Retina (tissue), 1 donor: ENCODE measurements around the gene TOR4A.

Experiments
- DNase-seq: peaks from one replicate; pipeline ENCODE4 v3.0.0-alpha.2; 2016

Gene TOR4A

DNA sequence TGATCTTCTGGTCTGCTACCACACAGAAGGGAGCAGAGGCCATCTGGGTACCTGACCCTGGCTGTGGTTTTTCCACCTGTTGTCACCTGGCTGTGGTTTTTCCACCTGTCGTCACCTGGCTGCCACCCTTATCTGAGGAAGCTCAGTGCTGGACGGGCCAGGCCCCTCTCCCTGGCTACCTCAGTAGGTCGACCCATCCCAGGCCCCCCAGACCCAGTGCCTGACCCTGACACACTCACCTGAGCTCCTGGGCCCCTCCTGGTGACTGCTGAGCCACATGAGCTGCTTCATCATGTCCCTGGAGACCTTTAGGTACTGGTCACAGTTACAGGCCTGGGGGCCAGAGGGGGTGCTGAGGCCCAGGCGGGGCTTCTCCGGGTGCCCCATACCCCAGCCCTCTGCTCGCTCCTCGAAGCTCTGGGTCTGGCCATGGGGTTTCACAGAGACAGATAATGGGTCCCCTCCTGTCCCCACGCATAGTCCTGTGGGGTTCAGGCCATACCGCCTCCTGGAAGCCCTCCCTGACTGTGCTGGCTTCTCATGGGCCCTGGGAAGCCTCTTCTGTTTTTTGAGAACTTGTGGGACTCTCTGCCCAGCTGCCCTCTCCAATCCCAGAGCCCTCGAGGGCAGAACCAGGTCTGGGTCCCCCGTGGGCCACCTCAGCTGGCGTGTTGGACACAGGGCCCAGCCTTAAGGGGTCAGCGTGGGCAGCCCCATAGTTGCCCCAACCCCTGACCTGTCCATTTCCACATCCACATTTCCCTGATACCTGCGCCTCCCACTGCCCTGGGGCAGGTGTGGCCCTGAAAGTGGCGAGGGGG is 32.1 kb downstream of the TOR4A start:
- no peak for DNase-seq

DNA sequence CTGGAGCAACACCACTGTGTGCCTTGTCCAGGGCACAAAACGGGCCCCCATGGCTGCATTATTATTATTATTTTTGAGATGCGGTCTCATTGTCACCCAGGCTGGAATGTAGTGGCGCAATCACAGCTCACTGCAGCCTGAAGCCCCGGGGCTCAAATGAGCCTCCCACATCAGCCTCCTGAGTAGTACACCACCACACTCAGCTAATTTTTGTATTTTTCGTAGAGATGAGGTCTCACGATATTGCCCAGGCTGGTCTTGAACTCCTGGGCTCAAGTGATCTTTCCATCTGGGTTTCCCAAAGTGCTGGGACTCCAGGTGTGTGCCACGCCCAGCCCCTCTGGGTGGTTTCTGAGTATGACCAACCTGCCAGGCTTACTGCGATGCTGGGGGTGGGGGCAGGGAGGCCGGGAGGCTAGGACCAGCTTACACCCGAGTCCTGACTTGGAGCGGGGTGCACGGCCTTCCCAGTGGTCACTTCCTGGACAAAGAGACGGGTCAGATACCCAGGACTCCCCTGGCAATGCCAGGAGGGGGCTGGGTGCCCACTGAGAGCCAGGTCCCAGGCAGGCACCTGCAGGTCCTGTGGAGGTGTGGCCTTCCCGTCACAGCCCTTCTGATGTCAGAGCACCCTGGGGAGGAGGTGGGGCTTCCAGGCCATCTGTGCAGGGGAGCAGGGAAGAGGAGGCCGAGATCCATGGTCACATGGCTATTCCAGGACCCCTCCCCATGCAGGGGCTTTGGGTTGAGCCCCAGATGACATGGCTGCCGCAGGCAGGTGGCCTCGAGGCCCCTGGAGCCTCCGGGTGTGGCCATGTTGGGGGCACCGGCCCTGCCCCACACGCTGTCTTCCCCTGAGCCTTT is 32.9 kb downstream of the TOR4A start:
- DNase-seq: peak; percentile 28

DNA sequence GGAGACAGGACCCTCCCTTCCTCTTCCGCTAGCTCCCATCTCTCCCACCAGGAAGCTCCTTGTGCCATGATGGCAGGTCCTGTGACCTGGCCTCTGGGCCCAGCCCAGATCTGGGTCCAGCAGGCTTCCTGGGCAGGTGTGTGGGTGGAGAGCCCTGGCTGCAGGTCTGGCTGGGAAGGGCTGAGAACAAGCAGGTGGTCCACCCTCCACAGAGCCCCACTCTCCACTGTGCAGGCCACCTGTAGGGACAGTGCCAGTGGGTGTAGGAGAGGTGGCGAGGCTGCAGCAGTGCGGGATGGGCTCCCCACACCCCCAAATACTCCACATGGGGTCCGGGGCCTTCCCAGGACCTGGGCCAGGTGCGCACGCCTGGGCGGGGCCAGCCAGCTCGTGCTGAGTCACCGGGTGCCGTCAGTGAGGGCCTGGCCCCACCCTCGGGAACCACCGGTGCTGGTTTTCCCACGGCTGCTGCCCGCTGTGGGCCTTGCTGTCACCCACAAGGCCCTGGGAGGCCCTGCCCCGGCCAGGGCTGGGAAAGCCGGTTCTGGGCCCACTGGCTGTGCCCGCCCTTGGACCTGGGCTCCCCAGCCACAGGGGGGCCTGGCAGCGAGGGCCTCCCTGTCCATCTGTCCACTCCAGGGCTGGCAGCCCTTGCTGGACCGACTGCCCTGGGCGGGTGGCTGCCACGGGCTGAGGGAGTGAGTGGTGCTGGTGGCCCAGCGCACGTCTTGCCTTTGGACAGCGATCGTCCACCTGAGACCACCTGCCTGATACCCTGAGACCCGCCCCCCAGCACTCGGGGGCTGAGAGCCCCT is 33.9 kb downstream of the TOR4A start:
- DNase-seq: peak; percentile 14

DNA sequence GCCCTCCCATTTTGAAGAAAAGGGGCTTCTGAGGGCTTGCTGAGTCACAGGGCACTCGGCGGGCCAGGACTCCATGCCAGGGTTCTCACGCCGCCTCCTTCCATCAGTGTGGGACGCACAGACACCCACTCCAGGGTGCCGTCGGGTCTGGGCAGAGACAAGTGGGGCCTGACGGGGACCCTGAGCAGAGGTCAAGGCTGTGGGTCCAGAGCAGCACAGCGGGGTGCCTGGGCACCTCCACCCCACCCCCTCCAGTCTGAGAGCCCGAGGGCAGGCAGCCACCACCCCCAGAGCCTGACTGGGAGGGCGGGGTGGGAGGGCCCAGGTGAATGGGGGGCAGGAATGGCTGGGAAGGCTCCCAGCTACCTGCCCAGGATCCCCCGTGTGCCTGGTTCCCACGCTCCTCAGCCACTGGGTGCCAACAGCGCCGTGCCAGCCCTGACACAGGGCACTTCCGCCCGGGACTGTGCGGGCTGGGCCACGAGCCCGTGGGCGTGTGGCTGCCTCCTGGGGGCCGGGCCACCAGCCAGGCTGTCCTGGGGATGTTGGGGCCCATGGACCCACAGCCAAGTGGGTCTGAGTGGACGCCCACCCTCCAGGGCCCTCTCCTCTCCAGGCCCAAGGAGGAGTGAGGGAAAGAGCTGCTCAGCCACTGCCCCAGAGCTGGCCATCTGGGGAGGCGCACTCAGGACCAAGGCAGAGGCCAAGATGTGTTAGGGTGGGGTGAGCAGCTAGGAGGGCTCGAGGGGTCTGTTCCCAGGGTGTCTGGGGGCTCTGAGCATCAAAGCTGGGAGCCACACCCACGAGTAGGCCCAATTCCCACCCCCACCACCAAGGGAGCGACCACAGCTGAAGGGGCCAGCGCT is 34.7 kb downstream of the TOR4A start:
- DNase-seq: no peak

DNA sequence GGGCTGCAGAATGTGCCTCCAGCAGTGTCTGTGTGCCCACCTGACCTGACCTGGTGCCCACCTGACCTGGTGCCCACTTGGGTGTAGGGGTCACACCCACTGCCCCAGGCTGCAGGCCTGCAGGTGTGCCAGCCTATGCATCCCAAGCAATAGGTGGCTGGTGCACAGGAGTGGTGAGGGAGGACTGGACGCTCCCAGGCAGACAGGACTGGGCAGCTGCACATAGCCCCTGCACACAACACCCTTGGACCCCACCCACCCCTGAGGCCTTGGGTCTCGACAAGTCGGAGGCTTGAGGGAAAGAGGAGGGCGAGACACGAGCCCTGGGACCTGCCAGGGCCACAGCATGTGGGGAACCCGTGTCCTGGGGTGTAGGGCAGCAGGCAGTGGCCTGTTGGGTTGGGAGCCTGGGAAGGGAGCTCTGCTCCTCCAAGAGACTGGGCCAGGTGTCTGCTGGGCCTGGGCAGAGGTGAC is 35.4 kb downstream of the TOR4A start:
- no peak for DNase-seq

DNA sequence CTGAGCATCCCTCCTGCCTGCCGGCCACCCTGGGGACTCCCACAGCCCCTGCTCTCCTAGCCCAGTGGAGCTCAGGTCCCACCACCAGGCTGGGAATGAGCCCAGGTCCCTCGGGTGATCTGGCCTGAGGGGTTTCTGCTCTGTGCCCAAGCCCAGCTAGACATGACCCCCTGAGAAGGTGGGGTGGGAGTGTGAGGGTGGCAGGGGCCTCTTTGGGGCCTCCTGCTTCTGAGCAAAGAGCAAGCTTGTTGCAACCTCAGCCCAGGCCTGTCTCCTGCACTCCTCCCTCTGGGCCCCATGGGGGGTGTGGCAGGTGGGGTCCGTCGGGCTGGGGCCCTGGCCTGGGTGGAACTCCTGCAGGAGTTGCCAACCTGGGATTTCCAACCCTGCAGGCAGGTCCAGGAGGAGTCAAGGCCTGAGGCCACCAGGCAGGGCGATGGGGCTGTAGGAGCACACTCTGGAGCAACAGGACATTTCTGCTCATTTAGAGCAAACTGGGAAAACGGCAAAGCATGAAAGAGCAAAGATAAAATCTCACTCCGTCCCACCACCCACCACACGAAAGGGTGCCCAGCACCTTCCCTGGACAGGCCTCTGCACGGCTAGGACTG is 35.9 kb downstream of the TOR4A start:
- peak; percentile 35 for DNase-seq

DNA sequence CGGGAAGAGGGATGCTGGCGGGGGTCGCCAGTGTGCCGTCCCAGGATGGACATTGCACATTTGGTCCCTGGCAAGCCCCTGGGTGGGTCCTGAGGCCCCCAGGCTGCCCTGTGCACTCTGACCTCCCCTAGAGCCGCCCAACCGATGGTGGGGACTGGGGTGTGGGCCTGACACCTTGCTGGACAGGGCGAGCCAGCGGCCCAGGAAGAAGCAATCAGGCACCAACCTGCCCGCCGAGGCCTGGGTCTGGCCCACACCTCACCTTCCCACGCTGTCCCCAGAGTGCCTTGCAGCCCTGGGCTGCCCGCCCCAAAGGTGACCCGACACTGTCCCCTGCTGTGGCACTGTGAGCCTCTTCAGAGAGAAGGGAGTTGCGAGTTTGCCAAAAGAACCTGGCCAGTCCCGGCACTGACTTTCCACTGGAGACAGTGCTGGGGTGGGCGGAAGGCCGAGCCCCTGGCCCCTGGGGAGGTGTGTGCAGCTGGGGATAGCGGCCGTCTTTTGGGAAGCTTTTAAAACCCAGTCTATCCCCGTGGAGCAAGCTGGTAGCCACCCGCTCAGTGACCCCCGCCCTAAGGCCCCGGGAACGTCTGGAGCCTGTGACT is 36.5 kb downstream of the TOR4A start:
- DNase-seq: peak; percentile 46

DNA sequence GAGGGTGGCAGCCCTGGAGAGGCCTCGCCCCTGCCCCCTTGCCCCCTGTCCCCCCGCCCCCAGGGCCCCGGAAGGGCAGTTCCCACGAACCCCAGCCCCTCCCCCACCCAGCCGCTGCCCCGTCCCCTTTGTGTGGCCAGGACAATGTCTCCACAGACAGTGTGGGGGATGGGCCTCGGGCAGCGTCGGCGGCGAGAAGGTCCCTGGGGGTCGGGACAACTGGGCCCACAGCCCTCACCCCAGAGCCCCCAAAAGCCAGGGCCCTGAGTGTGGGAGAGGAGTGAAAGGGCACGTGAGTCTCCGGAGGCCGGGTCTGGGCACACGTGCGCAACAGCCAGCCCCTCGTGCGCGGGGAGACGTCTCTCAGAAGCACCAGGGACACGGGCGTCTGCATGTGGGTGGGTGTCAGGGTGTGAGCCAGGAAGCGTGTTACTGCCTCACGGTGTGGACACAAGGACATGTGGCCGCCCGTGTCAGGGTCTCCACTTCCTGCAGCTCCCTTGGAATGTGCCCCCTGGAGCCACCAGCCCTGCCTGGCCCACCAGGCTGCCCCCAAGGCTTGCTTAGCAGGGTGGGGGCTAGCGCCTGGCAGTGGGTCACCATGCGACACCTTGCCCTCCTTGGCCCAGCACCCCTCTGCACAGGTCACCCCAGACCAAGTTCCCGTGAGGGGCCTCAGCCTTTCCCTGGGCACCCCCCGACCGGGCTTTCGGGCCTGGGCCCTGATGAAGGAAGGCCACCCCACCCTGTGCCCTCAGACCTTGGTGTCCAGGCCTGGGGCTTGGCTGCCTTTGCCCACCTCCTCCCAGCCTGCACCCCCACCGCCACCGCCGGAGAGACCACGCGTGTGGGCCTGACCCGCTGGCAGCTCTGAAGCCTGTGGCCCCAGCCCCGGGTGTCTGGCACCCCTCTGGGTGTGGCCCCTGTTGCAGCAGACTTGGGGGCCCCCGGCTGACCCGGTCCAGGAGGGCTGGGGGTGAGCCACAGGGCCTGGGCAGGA is 37.3 kb downstream of the TOR4A start:
- peak; percentile 77 for DNase-seq

DNA sequence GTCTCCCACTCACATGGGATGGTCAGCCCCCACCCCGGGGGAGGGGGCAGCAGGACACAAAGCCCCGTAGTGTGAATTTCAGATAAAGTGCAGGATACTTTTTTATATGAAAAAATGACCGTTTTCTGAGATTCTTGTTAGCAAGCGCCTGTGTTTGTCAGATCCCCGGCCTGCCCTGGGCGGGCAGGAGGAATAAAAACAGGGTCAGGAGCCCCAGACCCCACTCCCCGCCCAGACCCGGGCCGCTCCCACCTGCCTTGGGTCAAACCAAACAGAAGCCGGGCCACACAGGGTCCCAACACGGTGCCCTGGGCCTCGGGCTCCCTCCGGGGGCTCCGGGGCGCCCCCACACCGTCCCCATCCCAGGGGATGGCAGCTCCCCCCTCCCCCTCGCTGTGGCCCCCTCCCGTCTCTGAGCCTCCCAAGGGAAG is 38.1 kb downstream of the TOR4A start:
- peak; percentile 55 for DNase-seq

DNA sequence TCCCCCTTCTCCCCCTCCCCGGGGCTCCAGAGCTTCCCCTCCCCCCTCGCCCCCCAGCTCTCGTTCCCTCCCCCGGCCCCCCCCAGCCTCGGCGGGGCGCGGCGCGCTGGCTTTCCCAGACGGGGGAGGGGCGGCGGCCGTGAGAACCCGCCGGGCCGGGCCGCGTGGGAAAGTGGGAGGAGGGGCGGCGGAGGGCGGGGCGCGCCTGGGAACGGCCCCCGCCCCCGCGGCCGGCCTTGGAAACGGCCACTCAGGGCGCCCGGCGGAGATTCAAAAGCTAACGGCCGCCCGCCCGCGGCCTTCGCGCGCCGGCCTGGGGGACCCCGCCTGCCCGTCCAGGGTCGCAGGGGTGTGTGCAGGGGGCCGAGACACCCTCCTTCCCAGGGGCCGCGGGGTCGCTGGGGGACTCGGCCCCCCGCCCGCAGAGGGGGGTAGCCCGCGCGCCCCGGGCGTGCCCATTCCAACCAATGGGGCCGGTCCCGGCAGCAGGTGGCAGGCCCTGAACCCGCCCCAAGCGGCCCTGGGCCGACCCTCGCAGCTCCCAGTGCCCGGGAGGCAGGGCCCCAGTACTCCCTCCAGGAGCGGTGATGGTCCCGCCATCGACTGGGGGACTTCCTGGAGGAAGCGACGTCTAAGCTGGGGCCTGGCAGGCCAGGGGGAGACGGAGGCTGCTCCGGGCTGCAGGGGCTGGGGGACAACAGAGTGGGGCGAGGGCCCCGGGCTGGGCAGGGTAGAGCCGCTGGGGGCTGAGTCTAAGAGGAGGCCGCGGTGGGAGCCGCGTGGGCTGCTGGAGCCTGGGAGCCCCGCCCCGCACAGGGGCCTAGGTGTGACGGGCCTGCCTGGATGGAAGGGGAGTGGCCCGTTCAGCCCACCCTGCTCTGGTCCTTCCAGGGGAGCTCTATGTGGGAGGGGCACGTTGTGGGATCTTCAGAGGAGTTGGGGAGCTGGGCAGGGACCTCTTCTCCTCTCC is 38.8 kb downstream of the TOR4A start:
- DNase-seq: peak; percentile 82

DNA sequence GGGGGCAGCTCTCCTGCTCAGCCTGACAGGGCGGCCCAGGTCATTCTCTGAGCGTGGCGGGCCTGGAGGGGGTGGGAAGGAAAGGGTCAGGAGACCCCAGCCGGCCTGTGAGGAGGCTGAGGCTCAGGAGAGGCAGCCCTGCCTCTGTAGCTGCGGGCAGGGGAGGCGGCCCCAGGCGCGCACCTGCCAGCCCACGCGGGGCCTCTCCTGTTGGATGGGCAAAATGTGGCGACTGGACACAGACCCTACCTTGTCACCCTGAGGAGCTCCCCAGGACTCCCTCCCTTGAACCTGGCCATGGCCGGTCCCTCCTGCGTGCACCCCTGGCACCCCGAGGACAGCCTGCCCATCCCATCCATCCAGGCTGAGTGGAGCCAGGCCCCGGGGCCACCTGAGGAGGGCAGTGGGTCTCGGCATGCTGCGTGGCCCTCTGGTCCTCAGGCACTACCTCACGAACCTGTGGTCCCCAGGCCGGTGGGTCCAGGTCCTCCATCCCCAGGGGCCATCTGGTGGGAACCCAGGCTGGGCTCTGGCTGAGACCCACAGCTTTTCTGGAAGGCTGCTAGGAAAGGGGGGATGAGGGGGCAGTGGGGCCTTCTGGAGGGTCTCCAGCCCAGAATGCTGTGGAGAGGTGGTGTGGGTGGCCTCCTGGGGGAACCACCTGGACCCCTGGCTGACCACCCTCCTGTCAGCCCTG is 39.6 kb downstream of the TOR4A start:
- peak; percentile 28 for DNase-seq

DNA sequence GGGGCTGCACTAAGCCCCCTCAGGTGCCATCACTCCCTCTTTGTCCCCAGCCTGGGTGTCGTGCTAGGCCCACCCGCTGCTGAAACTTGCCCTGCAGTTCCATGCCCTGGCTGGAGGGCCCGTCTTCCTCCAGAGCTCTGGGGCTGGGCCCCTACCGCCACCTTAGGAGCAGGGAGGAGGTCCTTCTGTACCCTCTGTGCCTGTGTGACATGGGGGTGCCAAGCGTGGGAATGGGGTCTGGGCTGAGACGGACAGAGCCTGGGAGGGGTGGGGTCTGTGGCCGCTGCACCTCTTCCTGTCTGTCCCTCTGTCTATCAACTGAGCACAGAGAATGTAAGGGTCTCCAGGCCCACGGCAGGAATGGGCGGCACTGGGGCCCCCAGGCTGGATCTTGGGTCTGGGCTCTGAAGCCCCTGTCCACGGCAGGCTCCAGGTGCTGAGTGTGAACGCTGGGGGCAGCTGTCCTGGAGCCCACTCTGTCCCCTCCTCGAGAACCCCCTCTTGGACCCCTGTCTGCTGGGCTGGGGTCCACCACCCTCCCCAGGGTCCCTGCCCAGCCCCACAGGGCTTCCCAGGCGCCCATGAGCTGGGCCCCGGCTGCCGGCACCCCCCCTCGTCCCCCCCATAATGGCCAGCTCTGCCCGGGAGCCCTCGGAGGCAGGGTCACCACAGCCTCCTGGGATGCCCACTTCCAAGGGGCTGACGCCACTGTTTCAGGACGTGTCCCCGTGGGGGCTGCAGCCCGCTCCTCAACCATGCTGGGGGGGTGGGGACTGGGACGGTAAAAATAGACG is 40.4 kb downstream of the TOR4A start:
- DNase-seq: peak; percentile 29

DNA sequence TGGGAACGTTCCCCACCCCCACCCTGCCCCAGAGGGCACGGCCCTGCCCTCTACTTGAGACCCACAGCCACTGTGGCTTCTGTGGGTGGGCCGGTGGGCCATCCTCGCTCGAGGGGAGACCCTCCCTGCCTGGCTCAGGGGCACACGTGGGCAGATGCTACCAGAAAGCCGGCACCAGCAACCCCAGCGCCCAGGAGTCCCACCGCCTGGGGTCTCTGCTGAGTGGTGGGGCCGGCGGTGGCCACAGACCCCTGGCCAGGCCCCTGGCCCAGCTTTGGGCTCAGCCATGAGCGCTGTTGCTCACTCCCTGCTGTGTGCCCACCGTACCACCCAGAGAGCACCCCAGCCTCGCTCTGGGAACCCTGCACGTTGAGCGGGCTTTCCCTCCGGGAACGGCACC is 41.1 kb downstream of the TOR4A start:
- no peak for DNase-seq

DNA sequence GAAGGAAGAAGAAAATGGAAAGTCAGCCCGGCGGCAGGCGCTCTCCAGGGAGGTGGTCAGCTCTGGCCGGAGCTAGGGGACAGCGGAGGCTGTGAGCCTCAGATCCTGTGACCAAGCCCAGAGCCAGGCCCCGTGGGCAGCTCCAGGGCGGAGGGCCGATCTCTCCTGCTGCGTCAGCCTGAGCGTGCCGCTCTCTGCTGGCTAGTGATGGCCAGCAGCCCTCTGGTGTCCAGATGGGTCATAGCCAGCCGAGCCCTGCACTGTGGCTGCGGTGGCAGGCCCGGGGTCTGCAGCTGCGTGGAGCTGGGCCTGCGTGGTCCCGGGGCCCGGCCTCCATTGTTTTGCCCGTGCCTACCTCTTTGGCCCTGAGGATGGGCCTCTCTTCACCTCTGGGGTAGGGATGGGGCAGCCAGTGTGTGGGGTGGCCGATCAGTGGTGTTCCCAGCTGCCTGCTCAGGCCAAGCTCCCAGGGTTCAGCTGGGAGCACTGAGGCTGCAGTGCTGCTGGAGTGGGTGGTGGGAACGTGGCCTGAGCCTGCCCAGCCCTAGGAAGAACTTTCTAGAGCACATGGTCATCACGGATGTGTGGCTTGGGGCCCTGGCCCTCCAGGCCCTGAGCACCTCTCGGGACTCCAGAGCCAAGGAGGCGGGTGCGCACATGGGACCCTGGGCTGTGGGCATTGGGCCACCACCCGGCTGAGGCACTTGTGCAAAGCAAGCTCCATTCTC is 41.6 kb downstream of the TOR4A start:
- DNase-seq: peak; percentile 74

DNA sequence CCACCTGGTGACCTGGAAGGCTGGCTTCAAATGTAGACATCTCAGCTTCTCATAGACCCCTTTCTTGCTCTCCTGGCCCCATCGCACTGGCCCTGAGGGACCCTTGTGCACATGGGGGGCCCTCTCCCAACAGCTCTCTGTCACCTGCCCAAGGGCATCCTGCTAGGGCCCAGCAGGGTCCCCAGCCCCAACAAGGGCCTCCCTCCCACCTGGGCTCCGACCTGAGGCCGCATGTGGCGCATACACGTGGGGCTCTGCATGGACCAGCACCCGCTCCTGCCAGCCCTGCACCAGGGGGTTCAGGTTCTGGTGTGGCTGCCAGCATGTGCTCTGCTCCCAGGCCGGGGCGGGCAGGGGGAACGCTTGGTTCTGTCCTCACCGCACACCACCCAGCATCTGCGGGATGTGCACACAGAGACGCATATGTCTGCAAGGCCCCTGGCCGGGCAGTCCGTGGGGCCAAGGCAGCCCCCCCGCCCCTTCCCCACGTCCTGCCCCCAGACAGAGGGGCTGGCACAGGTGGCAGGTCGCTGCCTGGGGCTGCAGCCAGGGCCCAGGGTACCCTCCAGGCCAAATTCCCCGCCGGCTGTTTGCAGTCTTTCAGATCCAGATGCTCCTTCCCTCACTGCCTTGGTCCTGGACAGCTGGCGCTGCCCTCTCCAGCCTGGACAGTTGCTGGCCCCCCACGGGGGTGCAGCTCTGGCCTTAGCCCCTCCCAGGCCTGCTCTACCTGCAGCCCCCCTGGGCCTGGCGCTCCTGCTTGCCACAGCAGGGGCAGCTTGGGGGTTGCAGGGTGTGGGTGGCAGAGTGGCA is 42.4 kb downstream of the TOR4A start:
- DNase-seq: peak; percentile 21
